Measurements from ENCODE around the gene TBCD. TPM values are rescaled to one million over a fixed set of nuclear protein-coding genes. Genes with fewer than 3 reads are reported as not detected.

Gene TBCD
- total and polyA plus RNA-seq, 5 experiments from 2014 or later, result 41.2 to 170 (median 91.9) TPM

- H3K9me3 Mint-ChIP-seq, result no peaks in the 10 kb centered on the region
- peaks cover 0 to 27% (median 10%) of the 10 kb centered on the region in 3 donors for H3K36me3 Mint-ChIP-seq
- H3K4me3 Mint-ChIP-seq, result no peak overlapping the region
- peaks cover 17 to 47% (median 33%) of the 10 kb centered on the region in 4 donors for H3K4me1 Mint-ChIP-seq
- POLR2A ChIA-PET, result interaction anchor here (1.7 to 6.2 kb wide), 2 partner anchors 13 to 32 kb away, joined by 4 to 46 read pairs; no protein-coding TSS in a partner anchor
- no peak for DNase-seq
- peak overlapping the region in 3 of 10 donors; percentile 47 to 76 (median 72) for H3K27ac Mint-ChIP-seq
- no peak for ATAC-seq
- H3K27me3 Mint-ChIP-seq, result no peaks in the 10 kb centered on the region
These were observed 144.5 kb downstream of the TBCD start for GRCh38 chr17:82896071-82897000.

- no peak overlapping the region for H3K4me3 Mint-ChIP-seq
- no peaks in the 10 kb centered on the region for H3K27me3 Mint-ChIP-seq
- ATAC-seq (no peak), DNase-seq (no peak)
- H3K4me1 Mint-ChIP-seq, result peaks cover 14 to 38% (median 25%) of the 10 kb centered on the region in 4 donors
- no peaks in the 10 kb centered on the region for H3K9me3 Mint-ChIP-seq
- POLR2A ChIA-PET, result interaction anchor here (0.7 to 6.2 kb wide), 4 partner anchors 10 to 108 kb away, joined by 4 to 46 read pairs (median 4); no protein-coding TSS in a partner anchor
- H3K36me3 Mint-ChIP-seq, result peaks cover 5 to 36% (median 10%) of the 10 kb centered on the region in 3 donors
- peak overlapping the region in 1 of 10 donors; percentile 68 for H3K27ac Mint-ChIP-seq
These were observed 145.8 kb downstream of the TBCD start for GRCh38 chr17:82897514-82898249.

GRCh38 chr17:82898976-82899514 lies 147.2 kb downstream of the TBCD start:
- no peak for ATAC-seq
- POLR2A ChIA-PET, result interaction anchor here (1.6 kb wide), 1 partner anchor 14 kb away, joined by 4 read pairs; no protein-coding TSS in a partner anchor
- H3K27ac Mint-ChIP-seq, result no peak overlapping the region
- no peak overlapping the region for H3K4me3 Mint-ChIP-seq
- H3K36me3 Mint-ChIP-seq, result peaks cover 5 to 40% (median 10%) of the 10 kb centered on the region in 3 donors
- no peak for DNase-seq
- no peaks in the 10 kb centered on the region for H3K27me3 Mint-ChIP-seq
- no peaks in the 10 kb centered on the region for H3K9me3 Mint-ChIP-seq
- peaks cover 7 to 25% (median 12%) of the 10 kb centered on the region in 4 donors for H3K4me1 Mint-ChIP-seq

- DNase-seq (no peak), ATAC-seq (no peak)
- Mint-ChIP-seq H3K9me3 (no peaks in the 10 kb centered on the region), H3K27me3 (no peaks in the 10 kb centered on the region), H3K36me3 (peaks cover 5 to 48% (median 8%) of the 10 kb centered on the region in 3 donors), H3K4me3 (no peak overlapping the region), H3K27ac (peak overlapping the region in 4 of 10 donors; percentile 2 to 90 (median 14)), H3K4me1 (peaks cover 7 to 16% (median 10%) of the 10 kb centered on the region in 4 donors)
- POLR2A ChIA-PET, result interaction anchor here (1.0 to 1.6 kb wide), 3 partner anchors 9 to 36 kb away, joined by 3 to 6 read pairs (median 4); no protein-coding TSS in a partner anchor
These were observed 148.1 kb downstream of the TBCD start for GRCh38 chr17:82899941-82900340.

GRCh38 chr17:82900741-82901140 lies 148.9 kb downstream of the TBCD start:
- Mint-ChIP-seq H3K27ac (no peak overlapping the region), H3K36me3 (peaks cover 5 to 46% (median 5%) of the 10 kb centered on the region in 3 donors), H3K9me3 (no peaks in the 10 kb centered on the region), H3K4me1 (peaks cover 7 to 10% (median 10%) of the 10 kb centered on the region in 4 donors), H3K4me3 (no peak overlapping the region), H3K27me3 (no peaks in the 10 kb centered on the region)
- DNase-seq (no peak), ATAC-seq (no peak)
- POLR2A ChIA-PET, result interaction anchor here (1.0 to 1.6 kb wide), 2 partner anchors 8 to 37 kb away, joined by 3 to 6 read pairs; no protein-coding TSS in a partner anchor

GRCh38 chr17:82901356-82901755 lies 149.5 kb downstream of the TBCD start:
- peak overlapping the region in 2 of 10 donors; percentile 53 to 88 for H3K27ac Mint-ChIP-seq
- DNase-seq, result peak in 1 of 10 donors; percentile 31
- peaks cover 5 to 52% (median 7%) of the 10 kb centered on the region in 3 donors for H3K36me3 Mint-ChIP-seq
- no peak overlapping the region for H3K4me3 Mint-ChIP-seq
- H3K4me1 Mint-ChIP-seq, result peaks cover 7 to 10% (median 10%) of the 10 kb centered on the region in 4 donors
- no peaks in the 10 kb centered on the region for H3K9me3 Mint-ChIP-seq
- ATAC-seq, result no peak
- H3K27me3 Mint-ChIP-seq, result no peaks in the 10 kb centered on the region
- POLR2A ChIA-PET, result no interaction called here

GRCh38 chr17:82901856-82902255 lies 150.0 kb downstream of the TBCD start:
- no peaks in the 10 kb centered on the region for H3K27me3 Mint-ChIP-seq
- peaks cover 5 to 54% (median 8%) of the 10 kb centered on the region in 3 donors for H3K36me3 Mint-ChIP-seq
- peaks cover 7 to 10% (median 10%) of the 10 kb centered on the region in 4 donors for H3K4me1 Mint-ChIP-seq
- no peaks in the 10 kb centered on the region for H3K9me3 Mint-ChIP-seq
- POLR2A ChIA-PET, result interaction anchor here (1.0 kb wide), 1 partner anchor 11 kb away, joined by 3 read pairs; no protein-coding TSS in a partner anchor
- H3K27ac Mint-ChIP-seq, result no peak overlapping the region
- DNase-seq, result peak in 1 of 10 donors; percentile 11
- ATAC-seq, result no peak
- H3K4me3 Mint-ChIP-seq, result no peak overlapping the region

GRCh38 chr17:82902972-82903874 lies 151.4 kb downstream of the TBCD start:
- POLR2A ChIA-PET, result interaction anchor here (1.0 kb wide), 1 partner anchor 19 kb away, joined by 3 read pairs; no protein-coding TSS in a partner anchor
- no peaks in the 10 kb centered on the region for H3K9me3 Mint-ChIP-seq
- no peaks in the 10 kb centered on the region for H3K27me3 Mint-ChIP-seq
- H3K27ac Mint-ChIP-seq, result peak overlapping the region in 2 of 10 donors; percentile 6 to 60
- ATAC-seq, result no peak
- DNase-seq, result no peak
- no peak overlapping the region for H3K4me3 Mint-ChIP-seq
- H3K4me1 Mint-ChIP-seq, result peaks cover 11 to 18% (median 13%) of the 10 kb centered on the region in 4 donors
- peaks cover 5 to 59% (median 9%) of the 10 kb centered on the region in 3 donors for H3K36me3 Mint-ChIP-seq

- H3K27ac Mint-ChIP-seq, result no peak overlapping the region
- H3K4me1 Mint-ChIP-seq, result peaks cover 9 to 31% (median 23%) of the 10 kb centered on the region in 4 donors
- H3K27me3 Mint-ChIP-seq, result no peaks in the 10 kb centered on the region
- DNase-seq, result no peak
- POLR2A ChIA-PET, result no interaction called here
- H3K4me3 Mint-ChIP-seq, result no peak overlapping the region
- no peak for ATAC-seq
- H3K36me3 Mint-ChIP-seq, result peaks cover 5 to 52% (median 11%) of the 10 kb centered on the region in 3 donors
- H3K9me3 Mint-ChIP-seq, result no peaks in the 10 kb centered on the region
These were observed 153.3 kb downstream of the TBCD start for GRCh38 chr17:82905130-82905529.

GRCh38 chr17:82907797-82908542 lies 156.1 kb downstream of the TBCD start:
- Mint-ChIP-seq H3K27ac (peak overlapping the region; percentile 52 to 95 (median 83)), H3K4me3 (peak overlapping the region in 9 of 10 donors; percentile 38 to 79 (median 61)), H3K27me3 (no peaks in the 10 kb centered on the region), H3K36me3 (peaks cover 0 to 44% (median 9%) of the 10 kb centered on the region in 3 donors), H3K4me1 (peaks cover 11 to 35% (median 30%) of the 10 kb centered on the region in 4 donors), H3K9me3 (no peaks in the 10 kb centered on the region)
- ATAC-seq (no peak), DNase-seq (peak in 1 of 10 donors; percentile 38)
- POLR2A ChIA-PET, result interaction anchor here (0.6 to 5.0 kb wide), 11 partner anchors 8 to 189 kb away, joined by 3 to 40 read pairs (median 4); no protein-coding TSS in a partner anchor
